Measurements from ENCODE around the gene TRMT112.
A peak's percentile ranks its signal among the peaks of the same experiment; 100 is the strongest.

The TRMT112 gene

GRCh38 chr11:64355078-64355940 lies 38.0 kb upstream of the TRMT112 start:
- Histone ChIP-seq H3K4me3 (ENCODE audit: insufficient read length, low read depth) (no peak overlapping the region), H3K9me3 (ENCODE audit: insufficient read depth, low read length) (no peaks in the 10 kb centered on the region), H3K27me3 (ENCODE audit: insufficient read depth, insufficient read length) (no peaks in the 10 kb centered on the region), H3K36me3 (ENCODE audit: insufficient read depth, insufficient read length, low read length) (peaks cover 5% of the 10 kb centered on the region), H3K4me1 (ENCODE audit: insufficient read depth, insufficient read length) (peaks cover 47% of the 10 kb centered on the region), H3K9ac (ENCODE audit: insufficient read length, low read depth) (peak overlapping the region; percentile 76)
- TF ChIP-seq YY1 (IDR thresholded peaks at IDR 0.05; ENCODE audit: insufficient read depth, insufficient read length) (no peak), SUZ12 (IDR thresholded peaks at IDR 0.05; ENCODE audit: extremely low read depth, insufficient read depth, insufficient read length) (no peak), ZNF274 (IDR thresholded peaks at IDR 0.05; ENCODE audit: low read depth, low read length) (no peak)
- peak; percentile 89 for DNase-seq (ENCODE audit: low read depth, low spot score)

- Histone ChIP-seq H3K9ac (ENCODE audit: insufficient read length, low read depth) (peak overlapping the region; percentile 0), H3K4me3 (ENCODE audit: insufficient read length, low read depth) (no peak overlapping the region), H3K4me1 (ENCODE audit: insufficient read depth, insufficient read length) (peaks cover 40% of the 10 kb centered on the region), H3K27me3 (ENCODE audit: insufficient read depth, insufficient read length) (no peaks in the 10 kb centered on the region), H3K9me3 (ENCODE audit: insufficient read depth, low read length) (no peaks in the 10 kb centered on the region), H3K36me3 (ENCODE audit: insufficient read depth, insufficient read length, low read length) (no peaks in the 10 kb centered on the region)
- TF ChIP-seq ZNF274 (IDR thresholded peaks at IDR 0.05; ENCODE audit: low read depth, low read length) = no peak
- TF ChIP-seq SUZ12 (IDR thresholded peaks at IDR 0.05; ENCODE audit: extremely low read depth, insufficient read depth, insufficient read length) = no peak
- TF ChIP-seq YY1 (IDR thresholded peaks at IDR 0.05; ENCODE audit: insufficient read depth, insufficient read length) = no peak
- no peak for DNase-seq (ENCODE audit: low read depth, low spot score)
These were observed 36.6 kb upstream of the TRMT112 start for GRCh38 chr11:64353715-64354506.

- Histone ChIP-seq H3K4me1 (ENCODE audit: insufficient read depth, insufficient read length) (peaks cover 36% of the 10 kb centered on the region), H3K27me3 (ENCODE audit: insufficient read depth, insufficient read length) (no peaks in the 10 kb centered on the region), H3K9me3 (ENCODE audit: insufficient read depth, low read length) (no peaks in the 10 kb centered on the region), H3K4me3 (ENCODE audit: insufficient read length, low read depth) (no peak overlapping the region), H3K36me3 (ENCODE audit: insufficient read depth, insufficient read length, low read length) (no peaks in the 10 kb centered on the region), H3K9ac (ENCODE audit: insufficient read length, low read depth) (peak overlapping the region; percentile 0)
- no peak for DNase-seq (ENCODE audit: low read depth, low spot score)
- no peak for TF ChIP-seq SUZ12 (IDR thresholded peaks at IDR 0.05; ENCODE audit: extremely low read depth, insufficient read depth, insufficient read length)
- TF ChIP-seq YY1 (IDR thresholded peaks at IDR 0.05; ENCODE audit: insufficient read depth, insufficient read length) = no peak
- no peak for TF ChIP-seq ZNF274 (IDR thresholded peaks at IDR 0.05; ENCODE audit: low read depth, low read length)
These were observed 35.8 kb upstream of the TRMT112 start for GRCh38 chr11:64352995-64353714.

GRCh38 chr11:64352099-64352994 lies 35.0 kb upstream of the TRMT112 start:
- no peaks in the 10 kb centered on the region for H3K9me3 ChIP-seq (ENCODE audit: insufficient read depth, low read length)
- no peaks in the 10 kb centered on the region for H3K27me3 ChIP-seq (ENCODE audit: insufficient read depth, insufficient read length)
- H3K4me1 ChIP-seq (ENCODE audit: insufficient read depth, insufficient read length) = peaks cover 31% of the 10 kb centered on the region
- H3K4me3 ChIP-seq (ENCODE audit: insufficient read length, low read depth) = no peak overlapping the region
- DNase-seq (ENCODE audit: low read depth, low spot score) = no peak
- no peak overlapping the region for H3K9ac ChIP-seq (ENCODE audit: insufficient read length, low read depth)
- no peaks in the 10 kb centered on the region for H3K36me3 ChIP-seq (ENCODE audit: insufficient read depth, insufficient read length, low read length)
- TF ChIP-seq SUZ12 (IDR thresholded peaks at IDR 0.05; ENCODE audit: extremely low read depth, insufficient read depth, insufficient read length) = no peak
- TF ChIP-seq ZNF274 (IDR thresholded peaks at IDR 0.05; ENCODE audit: low read depth, low read length) = no peak
- TF ChIP-seq YY1 (IDR thresholded peaks at IDR 0.05; ENCODE audit: insufficient read depth, insufficient read length) = no peak

- Histone ChIP-seq H3K27me3 (ENCODE audit: insufficient read depth, insufficient read length) (no peaks in the 10 kb centered on the region), H3K9ac (ENCODE audit: insufficient read length, low read depth) (peak overlapping the region; percentile 32), H3K9me3 (ENCODE audit: insufficient read depth, low read length) (no peaks in the 10 kb centered on the region), H3K36me3 (ENCODE audit: insufficient read depth, insufficient read length, low read length) (no peaks in the 10 kb centered on the region), H3K4me1 (ENCODE audit: insufficient read depth, insufficient read length) (peaks cover 24% of the 10 kb centered on the region), H3K4me3 (ENCODE audit: insufficient read length, low read depth) (no peak overlapping the region)
- DNase-seq (ENCODE audit: low read depth, low spot score) = no peak
- no peak for TF ChIP-seq SUZ12 (IDR thresholded peaks at IDR 0.05; ENCODE audit: extremely low read depth, insufficient read depth, insufficient read length)
- TF ChIP-seq YY1 (IDR thresholded peaks at IDR 0.05; ENCODE audit: insufficient read depth, insufficient read length) = no peak
- TF ChIP-seq ZNF274 (IDR thresholded peaks at IDR 0.05; ENCODE audit: low read depth, low read length) = no peak
These were observed 33.8 kb upstream of the TRMT112 start for GRCh38 chr11:64351136-64351631.

- Histone ChIP-seq H3K4me1 (ENCODE audit: insufficient read depth, insufficient read length) (peaks cover 18% of the 10 kb centered on the region), H3K9me3 (ENCODE audit: insufficient read depth, low read length) (no peaks in the 10 kb centered on the region), H3K27me3 (ENCODE audit: insufficient read depth, insufficient read length) (no peaks in the 10 kb centered on the region), H3K4me3 (ENCODE audit: insufficient read length, low read depth) (no peak overlapping the region), H3K9ac (ENCODE audit: insufficient read length, low read depth) (no peak overlapping the region), H3K36me3 (ENCODE audit: insufficient read depth, insufficient read length, low read length) (no peaks in the 10 kb centered on the region)
- no peak for DNase-seq (ENCODE audit: low read depth, low spot score)
- TF ChIP-seq YY1 (IDR thresholded peaks at IDR 0.05; ENCODE audit: insufficient read depth, insufficient read length) = no peak
- no peak for TF ChIP-seq ZNF274 (IDR thresholded peaks at IDR 0.05; ENCODE audit: low read depth, low read length)
- no peak for TF ChIP-seq SUZ12 (IDR thresholded peaks at IDR 0.05; ENCODE audit: extremely low read depth, insufficient read depth, insufficient read length)
These were observed 32.0 kb upstream of the TRMT112 start for GRCh38 chr11:64349404-64349803.

Data from NT2/D1 (cell line).